ENCODE measurements around the gene ATP5ME.
A peak's percentile ranks its signal among the peaks of the same experiment; 100 is the strongest.
"Not testable (repeated sequence)": the region's sequence is repeated elsewhere in the genome, so short reads cannot be mapped to it uniquely, and the experiment has no call there.

Gene ATP5ME

DNA sequence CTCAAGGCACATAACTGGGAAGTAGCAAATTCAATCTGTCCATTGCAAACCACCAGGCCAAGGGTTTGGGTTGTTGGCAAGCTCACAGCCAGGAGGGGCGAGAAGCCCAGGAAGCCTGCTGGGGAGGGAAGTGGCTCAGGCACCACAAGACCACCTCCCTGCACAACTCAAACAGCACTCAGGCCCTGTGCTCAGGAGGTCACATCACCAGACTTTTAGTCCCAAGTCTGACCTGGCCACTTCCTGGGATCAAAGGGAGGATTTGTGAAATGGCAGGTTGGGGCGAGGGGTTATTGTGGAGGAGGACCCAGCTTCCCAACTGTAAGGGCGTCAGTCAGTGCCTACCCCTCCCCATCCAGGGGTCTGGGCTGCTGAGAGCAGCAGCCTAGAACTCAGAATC lies 2.3 kb downstream of the ATP5ME start:
- DNase-seq (ENCODE audit: extremely low read depth in 1 of 2, low read depth in 1 of 2) = no peak

- DNase-seq (ENCODE audit: extremely low read depth in 1 of 2, low read depth in 1 of 2) = not testable (repeated sequence)
Measured at GRCh38 chr4:669806-670559, 4.1 kb downstream of the ATP5ME start.

GRCh38 chr4:668219-668618 lies 5.9 kb downstream of the ATP5ME start:
- DNase-seq (ENCODE audit: extremely low read depth in 1 of 2, low read depth in 1 of 2) = not testable (repeated sequence)

DNA sequence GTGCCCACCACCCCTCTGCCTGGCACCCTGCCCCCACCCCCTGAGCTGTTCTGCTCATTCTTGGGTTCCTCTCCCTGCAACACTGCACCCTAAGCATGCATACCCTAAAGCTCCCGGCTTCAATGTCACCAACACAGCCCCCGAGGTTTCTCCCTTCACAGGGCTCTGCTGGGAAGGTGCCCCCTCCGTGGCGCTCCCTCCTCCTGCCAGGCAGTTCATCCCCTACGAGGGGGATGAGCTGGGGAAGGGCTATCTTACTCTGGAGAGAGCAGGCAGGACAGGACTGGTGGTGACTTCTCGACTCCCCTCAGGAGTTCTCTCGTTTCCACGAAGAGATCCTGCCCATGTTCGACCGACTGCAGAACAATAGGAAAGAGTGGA lies 6.5 kb downstream of the ATP5ME start:
- no peak for DNase-seq (ENCODE audit: extremely low read depth in 1 of 2, low read depth in 1 of 2)

- no peak for DNase-seq (ENCODE audit: extremely low read depth in 1 of 2, low read depth in 1 of 2)
Measured at GRCh38 chr4:666822-667544, 7.1 kb downstream of the ATP5ME start.

DNA sequence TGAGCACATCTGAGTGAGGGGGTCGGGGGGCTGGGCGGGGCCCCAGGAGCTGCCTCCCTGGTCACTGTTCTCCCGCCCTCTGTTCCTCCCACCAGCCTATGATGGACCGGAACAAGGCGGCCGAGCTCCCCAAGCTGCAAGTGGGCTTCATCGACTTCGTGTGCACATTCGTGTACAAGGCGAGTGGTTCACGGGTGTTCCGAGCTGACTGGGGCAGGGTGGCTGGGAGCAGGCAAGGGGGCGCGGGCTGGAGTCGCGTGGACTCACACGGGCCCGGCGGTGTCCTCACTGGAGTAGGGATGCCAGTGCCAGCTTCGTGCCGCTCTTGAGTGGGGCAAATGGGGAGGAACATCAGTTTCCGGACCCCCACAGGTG lies 7.7 kb downstream of the ATP5ME start:
- DNase-seq (ENCODE audit: extremely low read depth in 1 of 2, low read depth in 1 of 2) = no peak

- DNase-seq (ENCODE audit: extremely low read depth in 1 of 2, low read depth in 1 of 2) = no peak
Measured at GRCh38 chr4:665751-666435, 8.2 kb downstream of the ATP5ME start.

- DNase-seq (ENCODE audit: extremely low read depth in 1 of 2, low read depth in 1 of 2) = no peak
Measured at GRCh38 chr4:665381-665750, 8.7 kb downstream of the ATP5ME start.

- no peak for DNase-seq (ENCODE audit: extremely low read depth in 1 of 2, low read depth in 1 of 2)
Measured at GRCh38 chr4:664713-665231, 9.3 kb downstream of the ATP5ME start.

- peak; percentile 34 to 68 for DNase-seq (ENCODE audit: extremely low read depth in 1 of 2, low read depth in 1 of 2)
Measured at GRCh38 chr4:663438-664428, 10.3 kb downstream of the ATP5ME start.

DNA sequence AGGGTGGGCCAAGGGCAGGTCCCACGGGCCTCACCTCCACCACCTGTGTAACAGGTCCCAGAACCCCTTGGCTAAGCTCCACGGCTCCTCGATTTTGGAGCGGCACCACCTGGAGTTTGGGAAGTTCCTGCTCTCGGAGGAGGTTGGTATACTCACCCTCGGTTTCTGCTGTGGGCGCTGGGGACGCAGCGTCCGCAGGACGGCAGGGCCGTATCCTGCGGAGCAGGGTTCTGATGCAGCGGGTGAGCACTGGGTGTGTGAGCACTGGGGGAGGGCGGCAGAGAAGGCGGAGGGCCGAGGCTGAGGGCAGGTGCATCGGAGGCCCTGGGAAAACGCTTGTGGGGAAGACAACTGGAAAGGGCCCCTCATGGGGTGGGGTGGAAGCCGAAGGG lies 11.0 kb downstream of the ATP5ME start:
- no peak for DNase-seq (ENCODE audit: extremely low read depth in 1 of 2, low read depth in 1 of 2)

DNA sequence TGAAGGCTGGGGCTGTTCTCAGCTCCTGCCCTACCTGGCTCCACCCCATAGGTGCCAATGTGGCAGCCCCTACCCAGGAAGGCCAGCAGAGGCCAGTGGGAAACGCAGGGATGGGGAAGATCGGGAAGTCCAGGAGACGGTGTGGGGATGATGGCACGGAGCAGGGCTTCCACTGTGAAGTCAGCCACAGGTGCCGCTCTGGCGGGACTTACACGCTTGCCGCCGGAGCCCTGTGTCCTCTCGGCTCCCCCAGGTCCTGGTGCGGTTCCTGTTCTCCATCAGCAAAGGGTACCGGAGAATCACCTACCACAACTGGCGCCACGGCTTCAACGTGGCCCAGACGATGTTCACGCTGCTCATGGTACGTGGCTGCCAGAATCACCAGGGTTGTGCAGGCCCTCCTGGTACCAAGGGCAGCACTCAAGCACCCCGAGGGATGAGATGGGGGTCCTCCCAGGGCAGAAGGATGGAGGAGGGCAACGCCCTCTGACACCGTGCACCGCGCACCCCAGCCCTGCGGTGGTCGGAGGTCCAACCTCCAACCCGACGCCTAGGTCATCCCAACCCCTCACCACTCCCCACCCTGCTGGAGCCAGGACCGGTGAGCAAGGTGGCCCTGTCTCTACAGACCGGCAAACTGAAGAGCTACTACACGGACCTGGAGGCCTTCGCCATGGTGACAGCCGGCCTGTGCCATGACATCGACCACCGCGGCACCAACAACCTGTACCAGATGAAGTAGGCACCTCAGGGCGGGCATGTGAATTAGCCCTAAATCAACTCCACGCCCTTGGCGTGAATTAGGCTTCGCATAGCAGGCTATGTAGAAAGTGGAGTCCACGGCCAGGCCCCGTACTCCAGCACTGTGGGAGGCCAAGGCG lies 12.0 kb downstream of the ATP5ME start:
- no peak for DNase-seq (ENCODE audit: extremely low read depth in 1 of 2, low read depth in 1 of 2)

DNA sequence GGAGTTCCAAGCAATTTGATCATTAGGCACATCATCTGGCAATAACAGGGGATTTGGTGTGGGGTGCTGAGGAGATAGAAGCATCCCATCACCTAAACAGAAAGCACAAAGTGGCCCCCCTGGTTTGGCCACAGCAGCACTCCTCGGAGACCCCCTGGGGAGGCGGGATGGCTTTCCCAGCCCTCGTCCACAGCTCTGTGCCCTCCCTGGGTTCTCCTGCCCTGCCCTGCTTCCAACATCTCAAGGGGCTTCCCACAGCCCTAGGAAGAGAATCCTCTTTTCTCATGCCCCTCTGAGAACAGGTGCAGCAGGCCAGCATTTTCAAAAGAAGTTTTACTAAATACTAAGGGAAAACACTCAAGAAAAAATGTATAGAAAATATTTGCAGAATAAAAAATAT lies 12.8 kb downstream of the ATP5ME start:
- no peak for DNase-seq (ENCODE audit: extremely low read depth in 1 of 2, low read depth in 1 of 2)

- no peak for DNase-seq (ENCODE audit: extremely low read depth in 1 of 2, low read depth in 1 of 2)
Measured at GRCh38 chr4:660401-660800, 13.7 kb downstream of the ATP5ME start.

DNA sequence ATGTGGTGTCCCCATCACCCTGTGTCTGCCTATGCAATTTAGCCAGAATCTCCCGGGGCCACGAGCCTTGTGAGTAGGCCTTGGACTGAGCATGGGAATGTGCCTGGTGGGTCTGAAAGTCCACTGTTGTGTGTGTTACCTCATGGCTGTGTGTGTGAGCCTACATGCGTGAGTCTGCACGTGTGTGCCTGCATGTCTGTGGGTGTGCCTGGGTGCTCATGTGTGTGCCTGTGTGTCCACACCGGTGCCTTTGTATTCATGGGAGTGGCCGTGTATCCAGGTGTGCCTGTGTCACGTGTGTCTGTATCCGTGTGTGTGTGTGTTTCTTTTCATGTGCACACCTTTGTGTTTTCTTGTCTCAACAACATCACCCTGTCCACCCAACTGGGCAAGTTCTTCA lies 14.2 kb downstream of the ATP5ME start:
- no peak for DNase-seq (ENCODE audit: extremely low read depth in 1 of 2, low read depth in 1 of 2)

DNA sequence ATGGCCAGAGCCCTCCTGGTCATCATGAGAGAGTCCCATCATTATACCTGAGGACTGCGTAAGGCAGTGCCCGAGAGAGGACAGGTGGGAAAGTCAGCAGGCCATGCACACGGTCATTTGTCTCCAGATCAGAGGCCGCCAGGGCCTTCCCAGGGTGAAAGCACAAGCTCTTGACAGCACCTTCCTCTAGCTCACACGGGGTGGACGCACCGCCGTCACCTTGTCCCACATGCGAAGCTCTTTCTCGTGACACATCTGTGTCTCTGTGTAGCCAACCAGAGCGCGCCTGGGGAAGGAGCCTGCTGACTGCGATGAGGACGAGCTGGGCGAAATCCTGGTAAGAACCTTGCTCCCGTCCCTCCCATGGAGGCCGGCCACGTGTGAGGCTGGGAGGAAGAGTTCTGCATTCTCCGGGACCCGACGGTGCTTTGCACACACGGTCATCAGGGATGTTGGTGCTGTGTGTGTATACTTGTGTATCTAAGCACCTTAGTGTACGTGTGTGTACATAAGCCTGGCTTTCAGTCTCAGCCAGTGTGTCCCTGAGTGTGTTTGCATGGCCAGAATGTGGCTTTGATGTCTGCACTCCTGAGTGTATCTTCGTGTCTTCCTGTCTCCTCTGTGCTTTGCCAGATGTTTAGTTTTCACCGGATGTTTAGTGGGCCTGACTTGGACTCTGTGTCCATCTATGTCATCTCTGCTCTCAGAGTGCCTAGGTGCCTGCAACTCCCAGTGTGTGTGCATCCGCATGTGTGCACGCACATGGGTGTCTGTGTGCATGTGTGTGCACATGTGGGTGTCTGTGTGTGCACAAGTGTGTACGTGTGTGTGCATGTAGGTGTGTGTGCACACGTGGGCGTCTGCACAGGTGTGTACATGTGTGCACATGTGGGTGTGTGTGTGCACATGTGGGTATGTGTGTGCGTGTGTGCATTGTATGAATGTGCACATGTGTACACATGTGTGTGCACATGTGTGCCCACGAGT lies 15.1 kb downstream of the ATP5ME start:
- DNase-seq (ENCODE audit: extremely low read depth in 1 of 2, low read depth in 1 of 2) = no peak

DNA sequence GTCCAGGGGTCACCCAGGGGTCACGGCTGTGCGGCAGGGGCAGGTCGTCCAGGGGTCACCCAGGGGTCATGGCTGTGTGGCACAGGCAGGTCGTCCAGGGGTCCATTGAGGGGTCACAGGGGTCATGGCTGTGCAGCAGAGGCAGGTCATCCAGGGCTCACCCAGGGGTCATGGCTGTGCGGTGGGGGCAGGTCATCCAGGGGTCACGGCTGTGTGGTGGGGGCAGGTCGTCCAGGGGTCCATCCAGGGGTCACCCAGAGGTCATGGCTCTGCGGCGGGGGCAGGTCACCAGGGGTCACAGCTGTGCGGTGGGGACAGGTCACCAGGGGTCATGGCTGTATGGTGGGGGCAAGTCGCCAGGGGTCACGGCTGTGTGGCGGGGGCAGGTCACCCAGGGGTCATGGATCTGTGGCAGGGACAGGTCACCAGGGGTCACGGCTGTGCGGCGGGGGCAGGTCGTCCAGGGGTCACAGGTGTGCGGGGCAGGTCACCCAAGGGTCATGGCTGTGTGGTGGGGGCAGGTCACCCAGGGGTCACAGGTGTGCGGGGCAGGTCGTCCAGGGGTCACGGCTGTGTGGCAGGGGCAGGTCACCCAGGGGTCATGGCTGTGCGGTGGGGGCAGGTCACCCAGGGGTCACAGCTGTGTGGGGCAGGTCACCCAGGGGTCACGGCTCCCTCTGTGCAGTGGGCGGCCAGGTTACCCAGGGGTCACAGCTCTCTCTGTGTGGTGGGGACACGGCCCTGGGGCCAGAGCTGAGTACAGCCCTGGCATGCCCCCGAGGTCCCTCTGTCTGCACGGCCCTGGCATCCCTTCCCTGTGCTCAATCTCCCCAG lies 16.0 kb downstream of the ATP5ME start:
- DNase-seq (ENCODE audit: extremely low read depth in 1 of 2, low read depth in 1 of 2) = no peak
